DND-41 (cell line): Measurements from ENCODE around the gene KSR1.
"Not testable (repeated sequence)": the region's sequence is repeated elsewhere in the genome, so short reads cannot be mapped to it uniquely, and the experiment has no call there.

Experiments used
- ATAC-seq: fragments of 200-7000 bp; cut with Tn5 transposase; 3 replicates; pipeline ENCODE4 v1.9.1; 2021; ENCODE audit warnings: low read depth; ENCODE audit not compliant: insufficient read depth
- DNase-seq: peaks from one replicate; pipeline ENCODE4 v3.0.0-alpha.2; 2020
- H2AFZ ChIP-seq: 2 replicates; pipeline ENCODE4 v1.6.0; 2012; ENCODE audit warnings: low read depth, low read length
- H3K27ac ChIP-seq: 2 replicates; pipeline ENCODE4 v1.5.1; 2012; ENCODE audit warnings: low read length, inconsistent platforms
- H3K27me3 ChIP-seq: fragments of 200-600 bp; sonication (generic); 2 replicates; pipeline ENCODE4 v1.6.0; 2012; ENCODE audit warnings: low read length, mild to moderate bottlenecking, inconsistent platforms; ENCODE audit not compliant: insufficient read depth, poor library complexity
- H3K36me3 ChIP-seq: 2 replicates; pipeline ENCODE4 v1.5.1; 2012; ENCODE audit warnings: low read length, inconsistent platforms; ENCODE audit not compliant: insufficient read depth
- H3K4me1 ChIP-seq: 2 replicates; pipeline ENCODE4 v1.5.1; 2012; ENCODE audit warnings: mild to moderate bottlenecking, low read length; ENCODE audit not compliant: insufficient read depth
- H3K4me2 ChIP-seq: 2 replicates; pipeline ENCODE4 v1.6.0; 2012; ENCODE audit warnings: mild to moderate bottlenecking, moderate library complexity, low read length, inconsistent platforms; ENCODE audit not compliant: insufficient read depth
- H3K4me3 ChIP-seq, 2 experiments: fragments of 200-600 bp in 1 of 2; shearing (Covaris generic) in 1 of 2; 2 replicates each; pipeline ENCODE4 v1.5.1; 2012 to 2016; ENCODE audit warnings: inconsistent platforms in 2 of 2, low read length in 2 of 2, mild to moderate bottlenecking in 2 of 2, low read depth in 1 of 2, moderate library complexity in 1 of 2
- H3K79me2 ChIP-seq: 2 replicates; pipeline ENCODE4 v1.6.0; 2012; ENCODE audit warnings: low read length, inconsistent platforms; ENCODE audit not compliant: insufficient read depth
- H3K9ac ChIP-seq: 2 replicates; pipeline ENCODE4 v1.6.0; 2012; ENCODE audit warnings: low read depth, mild to moderate bottlenecking, inconsistent platforms, low read length, moderate library complexity
- H3K9me3 ChIP-seq: 2 replicates; pipeline ENCODE4 v1.5.1; 2012; ENCODE audit warnings: low read length, moderate library complexity, mild to moderate bottlenecking, inconsistent platforms; ENCODE audit not compliant: insufficient read depth, severe bottlenecking
- H4K20me1 ChIP-seq: 2 replicates; pipeline ENCODE4 v1.6.0; 2012; ENCODE audit warnings: low read length; ENCODE audit not compliant: insufficient read depth
- EZH2 ChIP-seq: IDR thresholded peaks from 3 replicates; pipeline ENCODE4 v1.6.1; 2012; ENCODE audit warnings: borderline replicate concordance, low read depth, mild to moderate bottlenecking, moderate library complexity, low read length, inconsistent platforms; ENCODE audit not compliant: severe bottlenecking
- TF ChIP-seq, protein P1 (sequence below): IDR thresholded peaks from 2 replicates; pipeline ENCODE4 v1.5.1; 2012; ENCODE audit warnings: borderline replicate concordance, low read length, moderate library complexity, mild to moderate bottlenecking; ENCODE audit not compliant: poor library complexity, severe bottlenecking; ENCODE audit errors: extremely low read depth

The KSR1 gene

GRCh38 chr17:27669850-27670249 is 213.6 kb downstream of the KSR1 start:
- no peak overlapping the region for H3K27ac ChIP-seq
- no peaks in the 10 kb centered on the region for H3K27me3 ChIP-seq
- no peak for DNase-seq
- H3K4me3 ChIP-seq = no peak overlapping the region
- no peak overlapping the region for H2AFZ ChIP-seq
- TF ChIP-seq, protein P1, sequence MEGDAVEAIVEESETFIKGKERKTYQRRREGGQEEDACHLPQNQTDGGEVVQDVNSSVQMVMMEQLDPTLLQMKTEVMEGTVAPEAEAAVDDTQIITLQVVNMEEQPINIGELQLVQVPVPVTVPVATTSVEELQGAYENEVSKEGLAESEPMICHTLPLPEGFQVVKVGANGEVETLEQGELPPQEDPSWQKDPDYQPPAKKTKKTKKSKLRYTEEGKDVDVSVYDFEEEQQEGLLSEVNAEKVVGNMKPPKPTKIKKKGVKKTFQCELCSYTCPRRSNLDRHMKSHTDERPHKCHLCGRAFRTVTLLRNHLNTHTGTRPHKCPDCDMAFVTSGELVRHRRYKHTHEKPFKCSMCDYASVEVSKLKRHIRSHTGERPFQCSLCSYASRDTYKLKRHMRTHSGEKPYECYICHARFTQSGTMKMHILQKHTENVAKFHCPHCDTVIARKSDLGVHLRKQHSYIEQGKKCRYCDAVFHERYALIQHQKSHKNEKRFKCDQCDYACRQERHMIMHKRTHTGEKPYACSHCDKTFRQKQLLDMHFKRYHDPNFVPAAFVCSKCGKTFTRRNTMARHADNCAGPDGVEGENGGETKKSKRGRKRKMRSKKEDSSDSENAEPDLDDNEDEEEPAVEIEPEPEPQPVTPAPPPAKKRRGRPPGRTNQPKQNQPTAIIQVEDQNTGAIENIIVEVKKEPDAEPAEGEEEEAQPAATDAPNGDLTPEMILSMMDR = no peak
- no peak for TF ChIP-seq EZH2
- no peak overlapping the region for H3K9ac ChIP-seq
- H3K79me2 ChIP-seq = no peaks in the 10 kb centered on the region
- H3K36me3 ChIP-seq = no peaks in the 10 kb centered on the region
- no peak overlapping the region for H3K4me2 ChIP-seq
- H3K9me3 ChIP-seq = no peaks in the 10 kb centered on the region
- no peaks in the 10 kb centered on the region for H3K4me1 ChIP-seq
- ATAC-seq = no peak
- no peaks in the 10 kb centered on the region for H4K20me1 ChIP-seq

DNA sequence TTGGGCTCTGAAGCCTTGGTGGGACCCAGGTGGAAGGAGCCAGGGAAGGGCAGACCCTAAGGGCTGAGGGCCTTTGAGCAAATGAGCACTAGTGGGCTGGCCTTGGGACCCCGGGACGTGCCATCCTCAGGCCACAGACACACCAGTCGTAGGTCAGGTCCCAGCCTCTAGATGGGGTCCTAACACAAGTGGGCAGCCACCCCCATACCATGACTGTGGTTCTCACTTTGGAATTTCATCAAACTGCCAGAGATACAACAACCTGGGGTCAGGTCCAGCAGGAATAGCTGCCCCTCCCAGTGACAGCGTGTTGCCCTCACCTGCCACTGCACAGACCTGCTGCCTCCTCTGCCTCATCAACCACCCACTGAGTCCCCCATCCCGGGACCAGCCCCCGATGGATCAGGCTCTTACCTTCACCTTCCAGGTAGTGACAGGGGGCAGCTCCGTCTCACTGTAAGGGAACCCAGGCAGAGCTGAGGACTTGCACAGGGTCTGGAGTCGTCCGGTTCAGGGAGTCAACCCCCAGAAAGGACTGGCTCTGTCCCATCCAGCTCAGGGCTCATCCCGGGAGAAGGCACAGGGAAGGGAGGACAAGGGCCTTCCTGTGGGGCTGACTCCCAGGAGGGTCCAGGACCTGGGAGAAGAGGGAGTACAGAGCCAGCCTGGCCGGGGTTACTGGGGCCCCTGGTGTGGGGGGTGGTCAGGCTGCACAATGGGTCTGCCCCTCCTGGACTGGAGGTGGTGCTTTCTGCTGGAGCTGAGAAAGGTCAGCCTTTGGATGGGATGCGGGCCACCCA is 214.7 kb downstream of the KSR1 start:
- no peak for DNase-seq
- ATAC-seq = no peak
- H3K9ac ChIP-seq = no peak overlapping the region
- H3K36me3 ChIP-seq = no peaks in the 10 kb centered on the region
- H3K79me2 ChIP-seq = no peaks in the 10 kb centered on the region
- H3K9me3 ChIP-seq = no peaks in the 10 kb centered on the region
- H2AFZ ChIP-seq = no peak overlapping the region
- TF ChIP-seq, protein P1 = no peak
- TF ChIP-seq EZH2 = no peak
- H3K27me3 ChIP-seq = no peaks in the 10 kb centered on the region
- no peak overlapping the region for H3K4me2 ChIP-seq
- no peaks in the 10 kb centered on the region for H3K4me1 ChIP-seq
- H3K4me3 ChIP-seq = no peak overlapping the region
- H3K27ac ChIP-seq = no peak overlapping the region
- H4K20me1 ChIP-seq = no peaks in the 10 kb centered on the region

- Histone ChIP-seq H4K20me1 (no peaks in the 10 kb centered on the region; the same call in 1 of the 2 replicates), H3K9ac (no peak overlapping the region), H3K4me3 (no peak overlapping the region), H3K4me2 (no peak overlapping the region), H3K27ac (no peak overlapping the region), H3K4me1 (no peaks in the 10 kb centered on the region), H3K27me3 (no peaks in the 10 kb centered on the region), H3K9me3 (no peaks in the 10 kb centered on the region), H3K36me3 (no peaks in the 10 kb centered on the region), H3K79me2 (no peaks in the 10 kb centered on the region), H2AFZ (no peak overlapping the region)
- DNase-seq (no peak), ATAC-seq (no peak)
- TF ChIP-seq, protein P1 = no peak
- TF ChIP-seq EZH2 = no peak
These were observed 215.3 kb downstream of the KSR1 start for GRCh38 chr17:27671591-27671910.

DNA sequence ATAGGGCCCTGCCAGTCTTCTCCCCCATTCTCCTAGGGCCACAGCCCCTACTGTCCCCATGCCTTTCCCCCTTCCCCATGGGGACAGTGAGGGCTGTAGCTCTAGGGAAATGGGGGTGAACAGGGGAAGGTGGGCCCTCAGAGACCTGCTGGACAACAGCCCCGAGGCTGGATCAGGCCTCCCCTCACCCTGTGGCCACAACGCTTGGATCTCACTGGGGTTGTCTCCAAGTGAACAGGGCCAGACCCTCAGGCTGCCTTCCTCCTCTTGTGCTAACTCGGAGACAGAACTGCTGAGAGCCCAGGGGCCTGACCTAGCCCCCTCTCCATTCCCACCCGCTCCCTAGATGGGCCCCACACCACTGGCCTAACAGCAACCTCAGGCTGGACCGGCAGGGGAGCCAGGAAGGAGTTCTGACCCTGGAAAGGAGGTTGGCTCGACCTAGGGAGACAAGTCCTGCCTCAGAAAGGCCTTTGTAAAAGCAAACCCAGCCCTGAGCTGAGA is 215.8 kb downstream of the KSR1 start:
- H3K79me2 ChIP-seq, H3K4me1 ChIP-seq, H4K20me1 ChIP-seq, H3K27ac ChIP-seq, H3K27me3 ChIP-seq, ATAC-seq, H3K36me3 ChIP-seq, H3K9ac ChIP-seq, H2AFZ ChIP-seq, DNase-seq, H3K4me2 ChIP-seq, H3K9me3 ChIP-seq, H3K4me3 ChIP-seq: not testable (repeated sequence)
